ENCODE data around the gene HSP90AB1.

HSP90AB1 gene

DNA sequence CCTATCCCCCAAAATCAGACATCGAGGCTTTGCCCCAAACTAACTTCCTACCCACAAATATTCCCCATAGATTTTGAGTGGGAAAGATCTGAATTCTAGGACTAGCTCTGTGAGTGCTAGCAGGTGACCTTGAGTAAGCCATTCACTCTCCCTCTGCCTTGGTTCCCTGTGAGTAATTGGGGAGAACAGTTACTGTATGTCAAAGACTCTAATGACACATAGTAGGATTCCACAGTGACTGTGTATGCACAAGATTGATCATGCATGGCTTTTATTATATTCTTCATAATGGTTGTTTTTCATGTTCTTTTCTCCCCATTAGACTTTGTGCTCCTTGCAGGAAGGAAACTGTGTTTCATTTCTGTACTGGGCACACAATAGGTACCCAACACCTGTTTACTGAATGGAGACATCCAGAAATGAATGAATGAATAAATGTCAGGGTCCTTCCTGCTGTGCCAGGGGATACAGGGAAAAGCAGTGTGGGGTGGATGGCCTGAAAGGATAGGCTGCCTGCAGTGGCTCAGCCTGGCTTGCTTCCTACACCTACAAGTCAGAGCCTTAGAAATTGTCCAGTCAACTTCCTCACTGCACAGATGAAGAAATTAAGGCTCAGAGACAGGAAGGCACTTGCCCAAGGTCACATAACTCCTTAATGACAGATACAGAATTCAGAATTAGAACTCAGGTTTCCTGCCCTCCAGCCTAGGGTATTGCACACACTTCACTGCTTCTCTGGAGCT lies 22.4 kb downstream of the HSP90AB1 start:
- no peak for DNase-seq (ENCODE audit: low read depth)

DNA sequence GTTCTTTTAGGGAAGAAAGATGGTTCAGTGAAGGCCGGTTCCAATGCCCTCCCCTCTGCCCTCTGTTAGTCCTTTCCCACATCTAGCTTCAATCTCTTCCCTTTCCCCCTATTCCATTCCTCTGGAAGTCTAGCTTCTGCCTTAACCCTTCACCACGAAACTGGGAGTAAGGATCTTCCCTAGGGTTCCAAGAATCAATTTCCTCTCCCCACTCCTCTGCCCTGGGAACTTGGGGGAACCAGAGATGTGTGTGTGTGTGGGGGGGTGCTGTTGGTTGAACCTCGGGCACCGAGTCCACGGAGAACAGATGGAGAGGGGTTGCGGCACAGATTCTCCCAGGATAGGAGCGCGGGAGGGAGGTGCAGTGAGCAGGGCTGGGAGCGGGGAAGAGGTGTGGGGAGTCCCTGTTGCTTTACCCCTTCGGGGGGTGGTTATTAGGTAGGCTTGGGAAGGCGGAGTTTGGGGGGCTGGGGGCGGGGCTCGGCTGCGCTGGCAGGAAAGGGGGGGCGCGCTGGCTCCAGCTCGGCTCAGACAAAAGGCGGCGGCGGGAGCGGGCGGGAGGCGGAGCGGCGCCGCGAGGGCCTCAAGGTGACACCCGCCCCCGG lies 23.1 kb downstream of the HSP90AB1 start, which contains the start of gene TMEM151B:
TSS of gene TMEM151B (plus strand) at position 530 of the 605 bp plus-strand sequence. CDS start 293 bp downstream, outside the sequence.
- no peak for DNase-seq (ENCODE audit: low read depth)

DNA sequence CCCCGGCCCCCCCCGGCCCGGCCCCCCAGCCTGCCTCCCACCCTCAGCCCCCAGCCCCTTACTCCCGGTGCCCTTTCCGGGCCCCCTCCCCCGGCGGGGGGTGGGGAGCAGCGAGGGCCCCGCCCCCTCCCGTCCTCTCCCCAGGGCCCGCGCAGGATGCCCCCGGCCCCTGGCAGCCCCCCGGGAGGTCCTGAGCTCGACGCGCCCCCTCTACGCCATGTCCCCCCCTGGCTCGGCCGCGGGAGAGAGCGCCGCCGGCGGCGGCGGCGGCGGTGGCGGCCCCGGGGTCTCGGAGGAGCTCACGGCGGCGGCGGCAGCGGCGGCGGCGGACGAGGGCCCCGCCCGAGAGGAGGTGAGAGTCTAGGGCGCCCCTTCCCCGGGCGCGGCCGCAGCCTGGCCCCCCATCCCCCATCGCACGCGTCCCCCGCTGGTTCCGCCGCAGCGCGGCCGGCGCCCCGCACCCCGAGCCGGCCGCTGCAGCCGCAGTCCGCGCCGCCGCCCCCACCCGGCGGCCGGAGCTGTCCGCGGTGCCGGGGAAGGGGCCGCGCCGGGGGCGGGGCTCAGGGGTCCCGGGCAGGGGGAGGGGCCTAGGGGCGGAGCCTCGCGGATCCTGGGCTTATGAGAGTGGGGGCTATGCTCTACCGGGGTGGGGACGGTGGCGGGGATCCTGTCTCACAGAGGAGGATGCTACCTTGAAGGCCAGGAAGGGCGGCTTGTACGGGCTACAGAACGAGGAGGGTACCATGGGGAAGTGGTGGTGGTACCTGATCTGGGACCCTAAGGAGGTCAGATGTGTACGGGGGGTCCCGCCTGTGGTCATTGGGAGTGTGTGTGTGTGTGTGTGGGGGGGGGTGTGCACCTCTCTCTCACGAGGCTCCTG lies 23.9 kb downstream of the HSP90AB1 start:
- DNase-seq (ENCODE audit: low read depth) = no peak

DNA sequence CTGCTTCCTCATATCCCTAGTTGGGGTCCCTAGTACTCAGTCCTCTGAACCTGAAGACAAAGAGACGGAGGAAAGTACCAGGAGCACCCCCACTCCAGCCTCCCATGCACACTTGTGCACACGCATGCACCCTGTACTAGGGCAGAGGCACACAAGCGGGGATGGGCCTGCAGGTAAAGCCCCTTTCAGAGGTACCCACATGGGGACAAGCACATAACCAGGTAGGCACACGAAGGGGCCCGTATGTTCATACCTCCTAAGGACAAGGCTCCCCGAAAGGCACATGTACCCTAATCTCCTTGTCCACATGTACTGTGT lies 24.5 kb downstream of the HSP90AB1 start:
- no peak for DNase-seq (ENCODE audit: low read depth)

DNA sequence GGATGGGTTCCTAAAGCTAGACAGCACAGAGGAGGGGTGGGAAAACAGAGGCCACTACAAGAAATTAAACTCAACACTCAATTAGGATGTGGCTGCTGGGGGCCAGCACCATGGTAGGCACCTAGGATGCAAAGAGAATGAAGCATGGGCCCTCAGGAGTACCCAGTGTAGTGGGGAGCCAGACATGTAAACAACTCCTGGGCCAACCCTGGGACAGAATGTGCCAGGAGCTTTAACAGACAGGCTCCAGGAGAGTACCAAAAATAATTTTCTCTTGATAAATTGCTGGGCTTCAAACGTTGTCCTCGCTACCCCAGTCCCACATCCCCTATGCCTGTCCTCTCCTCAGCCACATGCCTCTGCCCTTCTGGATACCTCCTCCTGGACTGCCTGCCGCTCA lies 25.0 kb downstream of the HSP90AB1 start:
- no peak for DNase-seq (ENCODE audit: low read depth)

DNA sequence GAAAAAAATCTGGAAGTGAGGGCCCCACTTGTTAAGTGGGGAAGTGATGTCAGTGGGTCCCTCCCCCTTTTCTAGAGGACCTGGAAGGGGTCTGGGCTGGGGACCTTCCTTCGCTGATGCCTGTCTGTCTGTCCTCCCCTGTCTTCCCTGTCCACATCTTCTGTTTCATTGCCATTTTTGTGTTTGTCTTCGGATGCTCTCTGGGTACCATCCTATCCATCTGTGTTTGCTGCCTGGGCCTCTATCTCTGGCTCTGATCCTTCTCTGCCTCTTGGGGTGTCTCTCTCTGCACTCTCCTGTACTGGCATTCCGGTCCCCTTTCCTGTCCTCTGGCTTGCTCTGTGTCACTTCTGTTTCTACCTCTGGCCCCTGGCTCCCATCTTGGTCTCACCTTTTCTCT lies 25.6 kb downstream of the HSP90AB1 start:
- no peak for DNase-seq (ENCODE audit: low read depth)

DNA sequence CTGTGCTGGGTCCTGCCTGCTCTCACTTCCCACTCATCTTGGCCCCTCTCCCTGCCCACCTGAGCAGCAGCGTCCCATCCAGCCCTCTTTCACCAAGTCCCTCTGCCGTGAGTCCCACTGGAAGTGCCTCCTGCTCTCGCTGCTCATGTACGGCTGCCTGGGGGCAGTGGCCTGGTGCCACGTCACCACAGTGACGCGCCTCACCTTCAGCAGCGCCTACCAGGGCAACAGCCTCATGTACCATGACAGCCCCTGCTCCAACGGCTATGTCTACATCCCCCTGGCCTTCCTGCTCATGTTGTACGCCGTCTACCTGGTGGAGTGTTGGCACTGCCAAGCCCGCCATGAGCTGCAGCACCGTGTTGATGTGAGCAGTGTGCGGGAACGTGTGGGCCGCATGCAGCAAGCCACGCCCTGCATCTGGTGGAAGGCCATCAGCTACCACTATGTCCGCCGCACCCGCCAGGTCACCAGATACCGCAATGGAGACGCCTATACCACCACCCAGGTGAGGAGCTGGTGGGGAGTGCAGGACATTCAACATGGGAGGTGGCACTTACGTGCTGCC lies 26.2 kb downstream of the HSP90AB1 start:
- no peak for DNase-seq (ENCODE audit: low read depth)

DNA sequence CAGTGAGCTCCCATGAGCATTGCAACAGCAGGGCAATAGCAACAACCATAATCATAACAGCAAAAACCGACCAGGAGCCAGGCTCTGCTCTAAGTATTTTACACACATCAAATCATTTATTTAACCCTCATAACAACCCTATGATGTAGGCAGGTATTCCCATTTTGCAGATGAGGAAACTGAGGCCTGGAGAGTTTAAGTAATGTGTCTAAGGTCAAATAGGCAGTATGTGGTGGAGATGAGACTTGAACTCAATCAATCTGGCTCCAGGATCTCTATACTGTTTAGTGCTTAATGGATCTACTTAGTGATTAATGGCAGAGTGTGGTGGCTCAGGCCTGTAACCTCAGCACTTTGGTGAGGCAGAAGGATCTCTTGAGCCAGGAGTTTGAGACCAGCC lies 26.7 kb downstream of the HSP90AB1 start:
- DNase-seq (ENCODE audit: low read depth) = no peak

DNA sequence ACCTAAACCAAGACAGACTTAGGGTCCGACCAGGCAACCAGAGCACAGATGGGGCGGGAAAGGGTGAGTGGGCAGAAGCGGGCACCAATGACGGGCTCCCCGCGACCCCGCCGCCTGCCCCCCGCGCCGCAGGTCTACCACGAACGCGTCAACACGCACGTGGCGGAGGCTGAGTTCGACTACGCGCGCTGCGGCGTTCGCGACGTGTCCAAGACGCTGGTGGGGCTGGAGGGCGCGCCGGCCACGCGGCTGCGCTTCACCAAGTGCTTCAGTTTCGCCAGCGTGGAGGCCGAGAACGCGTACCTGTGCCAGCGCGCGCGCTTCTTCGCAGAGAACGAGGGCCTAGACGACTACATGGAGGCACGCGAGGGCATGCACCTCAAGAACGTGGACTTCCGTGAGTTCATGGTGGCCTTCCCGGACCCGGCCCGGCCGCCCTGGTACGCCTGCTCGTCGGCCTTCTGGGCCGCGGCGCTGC lies 28.4 kb downstream of the HSP90AB1 start:
- DNase-seq (ENCODE audit: low read depth) = no peak

DNA sequence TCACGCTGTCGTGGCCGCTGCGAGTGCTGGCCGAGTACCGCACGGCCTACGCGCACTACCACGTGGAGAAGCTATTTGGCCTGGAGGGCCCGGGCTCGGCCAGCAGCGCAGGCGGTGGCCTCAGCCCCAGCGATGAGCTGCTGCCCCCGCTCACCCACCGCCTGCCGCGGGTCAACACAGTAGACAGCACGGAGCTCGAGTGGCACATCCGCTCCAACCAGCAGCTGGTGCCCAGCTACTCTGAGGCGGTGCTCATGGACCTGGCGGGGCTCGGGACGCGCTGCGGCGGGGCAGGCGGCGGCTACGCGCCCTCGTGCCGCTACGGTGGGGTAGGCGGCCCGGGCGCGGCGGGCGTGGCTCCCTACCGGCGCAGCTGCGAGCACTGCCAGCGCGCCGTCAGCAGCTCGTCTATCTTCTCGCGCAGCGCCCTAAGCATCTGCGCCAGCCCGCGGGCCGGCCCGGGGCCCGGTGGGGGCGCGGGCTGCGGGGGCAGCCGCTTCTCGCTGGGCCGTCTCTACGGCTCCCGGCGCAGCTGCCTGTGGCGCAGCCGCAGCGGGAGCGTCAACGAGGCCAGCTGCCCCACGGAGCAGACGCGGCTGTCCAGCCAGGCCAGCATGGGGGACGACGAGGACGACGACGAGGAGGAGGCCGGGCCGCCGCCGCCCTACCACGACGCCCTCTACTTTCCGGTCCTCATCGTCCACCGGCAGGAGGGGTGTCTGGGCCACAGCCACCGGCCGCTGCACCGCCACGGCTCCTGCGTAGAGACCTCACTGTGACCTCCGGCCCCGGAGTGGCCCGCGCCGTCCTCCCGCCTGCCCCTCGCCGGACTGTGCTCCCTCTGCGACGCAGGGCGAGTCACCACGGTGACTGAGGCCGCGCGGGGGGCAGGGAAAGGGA lies 29.1 kb downstream of the HSP90AB1 start:
- DNase-seq (ENCODE audit: low read depth) = no peak

DNA sequence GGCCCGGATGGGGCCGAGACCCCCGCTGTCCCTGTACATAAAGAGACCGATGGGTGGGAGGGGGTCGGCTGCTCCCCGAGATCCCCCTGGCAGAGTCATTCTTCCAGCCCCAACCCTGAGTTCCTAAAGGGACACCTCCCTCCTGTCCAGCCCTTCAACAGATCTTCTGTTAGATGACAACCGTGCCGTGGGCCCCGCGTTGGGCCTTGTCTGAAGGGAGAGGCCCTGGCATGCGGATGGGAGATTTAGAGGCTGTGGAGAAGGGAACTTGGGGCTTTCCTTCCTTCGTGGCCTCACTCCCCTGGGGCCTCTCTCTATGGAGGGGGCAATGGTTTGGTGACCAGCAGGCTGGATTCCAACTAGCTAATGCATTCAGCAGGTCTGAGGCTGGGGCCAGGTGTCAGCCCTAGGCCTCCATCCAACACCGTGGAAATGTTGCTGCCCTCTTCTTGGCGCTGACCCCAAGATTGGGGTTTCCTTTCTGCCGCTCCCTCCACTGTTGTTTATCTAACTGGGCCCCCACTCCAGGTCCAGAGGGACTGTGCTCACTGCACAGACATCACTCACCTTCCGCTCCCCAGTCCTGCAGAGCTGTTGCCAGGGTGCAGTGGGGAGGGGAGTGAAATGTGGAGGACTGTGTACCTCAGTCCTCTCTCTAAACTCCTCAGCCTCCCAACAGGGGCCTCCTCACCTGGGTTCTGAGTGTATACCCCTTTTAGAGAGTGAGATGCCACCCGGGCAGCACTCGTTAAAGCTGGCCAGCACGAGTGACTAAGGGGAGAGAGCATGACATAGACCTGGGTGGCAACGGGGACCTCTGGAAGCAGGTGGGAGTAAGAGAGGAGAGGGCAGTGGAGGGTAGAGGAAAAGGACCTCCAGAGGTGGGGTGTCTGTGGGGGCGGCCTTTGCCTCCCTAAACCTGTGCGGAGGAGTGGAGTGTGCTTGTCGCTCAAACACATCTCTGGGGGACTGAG lies 30.1 kb downstream of the HSP90AB1 start:
- DNase-seq (ENCODE audit: low read depth) = no peak

DNA sequence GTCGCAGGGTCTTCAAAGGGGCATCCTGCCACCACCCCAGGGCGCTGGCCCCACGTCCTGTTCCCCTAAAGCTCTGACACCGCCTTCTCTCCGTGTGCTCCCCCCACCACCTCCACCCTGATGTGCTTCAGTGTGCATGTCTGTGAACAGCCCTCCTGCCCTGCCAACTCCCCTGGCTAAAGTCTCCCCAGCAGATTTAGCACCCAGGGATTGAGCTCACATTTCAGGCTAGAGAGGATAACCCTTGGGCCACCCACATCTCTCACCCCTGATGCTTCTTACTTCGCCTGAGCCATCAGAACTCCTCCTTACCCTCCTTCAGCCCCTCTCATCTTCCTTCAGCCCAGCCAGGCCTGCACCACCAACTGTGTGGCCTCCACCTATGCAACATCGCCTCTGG lies 30.9 kb downstream of the HSP90AB1 start:
- no peak for DNase-seq (ENCODE audit: low read depth)

DNA sequence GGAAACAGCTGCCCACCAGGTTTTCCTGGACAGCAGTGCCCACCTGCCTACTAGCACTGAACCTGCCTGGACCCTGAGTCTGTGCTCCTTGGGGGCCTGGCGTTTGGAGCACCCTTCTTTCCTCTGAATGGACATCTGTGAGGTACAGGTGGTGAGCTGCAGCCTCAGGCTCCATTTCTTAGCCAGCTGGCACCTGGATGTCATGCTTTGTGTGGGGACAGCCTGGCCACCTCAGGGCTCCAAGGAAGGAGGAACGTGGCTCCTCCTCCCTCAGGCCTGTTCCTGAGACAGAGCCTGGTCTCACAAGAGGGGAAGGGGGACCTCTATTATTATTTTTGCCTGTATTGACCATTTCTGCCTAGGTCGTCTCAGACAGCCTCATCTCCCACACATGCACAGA lies 31.4 kb downstream of the HSP90AB1 start:
- DNase-seq (ENCODE audit: low read depth) = no peak

DNA sequence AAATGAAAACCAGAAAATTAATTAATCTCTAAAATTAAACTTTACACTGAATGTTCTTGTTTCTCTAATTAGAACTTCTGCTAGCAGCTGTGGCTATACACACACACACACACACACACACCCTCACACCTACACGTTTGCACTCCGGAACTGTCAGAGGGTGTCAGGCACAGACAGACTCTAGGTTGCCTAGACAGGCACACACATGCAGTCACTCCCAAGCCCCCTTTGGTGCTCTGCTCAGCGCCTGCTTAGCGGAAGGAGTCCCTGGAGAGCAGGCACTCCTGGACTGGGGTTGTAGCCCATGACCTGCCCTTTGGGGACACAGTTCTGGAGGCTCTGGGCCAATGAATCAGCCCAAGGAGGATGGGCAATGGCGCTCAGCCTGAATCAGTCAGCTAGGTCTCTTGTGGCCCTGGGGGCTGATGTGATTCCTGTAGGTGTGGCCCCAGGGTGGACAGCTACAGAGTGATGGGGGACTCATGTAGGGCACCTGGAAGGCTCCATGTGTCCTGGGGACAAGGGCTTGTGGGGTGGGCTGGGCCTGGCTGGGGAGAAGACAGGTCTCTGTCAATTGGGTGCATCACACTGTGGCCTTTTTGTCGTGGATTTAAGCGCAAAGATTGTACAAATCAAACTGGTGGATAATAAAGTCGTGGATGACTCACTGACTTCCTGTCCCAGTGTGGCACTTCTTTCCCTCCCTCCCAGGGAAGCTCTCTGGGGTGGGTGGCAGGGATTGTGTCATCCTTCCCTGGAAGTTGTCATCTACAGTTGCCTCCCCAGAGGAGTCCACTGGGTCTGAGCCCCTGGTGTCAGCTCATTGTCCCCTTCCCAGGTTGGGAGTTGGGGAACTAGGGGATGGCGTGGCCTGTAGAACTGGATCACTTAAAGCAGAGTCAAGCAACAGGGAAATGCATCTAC lies 32.1 kb downstream of the HSP90AB1 start:
- no peak for DNase-seq (ENCODE audit: low read depth)

DNA sequence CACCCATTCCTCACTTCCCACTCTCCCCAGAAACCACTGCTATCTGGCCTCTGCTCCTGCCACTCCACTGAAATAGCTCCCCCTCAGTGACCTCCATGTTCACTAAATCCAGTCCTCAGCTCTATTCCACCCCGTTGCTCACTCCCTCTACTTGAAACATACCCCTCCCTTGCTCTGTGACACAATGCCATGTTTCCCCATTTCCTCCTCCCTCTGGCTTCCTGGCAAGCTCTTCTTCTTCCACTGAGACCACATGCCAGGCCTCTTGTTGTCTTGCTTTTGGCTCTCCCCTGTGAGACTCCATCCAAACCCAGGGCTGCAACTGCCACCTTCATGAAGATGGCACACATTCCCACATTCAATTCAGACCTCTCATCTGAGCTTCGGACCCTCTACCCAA lies 37.2 kb downstream of the HSP90AB1 start:
- no peak for DNase-seq (ENCODE audit: low read depth)

DNA sequence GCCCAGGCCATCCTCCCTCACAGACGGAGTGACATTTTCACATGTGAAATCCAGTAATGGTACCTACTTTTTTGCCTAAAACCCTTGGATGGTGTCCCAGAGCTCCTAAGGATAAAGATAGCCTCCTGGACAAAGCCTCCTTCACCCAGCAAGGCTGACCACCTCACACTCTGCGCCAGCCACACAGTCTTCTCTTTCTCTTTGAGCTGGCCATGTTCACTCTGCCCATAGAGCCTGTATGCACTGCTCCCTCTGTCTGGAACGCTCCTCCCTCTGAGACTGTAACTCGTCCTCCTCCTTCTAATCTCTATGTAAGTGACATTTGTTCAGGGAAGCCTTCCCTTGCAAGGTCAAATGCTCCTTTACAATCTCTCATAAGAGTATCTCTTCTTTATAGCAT lies 38.0 kb downstream of the HSP90AB1 start:
- no peak for DNase-seq (ENCODE audit: low read depth)

DNA sequence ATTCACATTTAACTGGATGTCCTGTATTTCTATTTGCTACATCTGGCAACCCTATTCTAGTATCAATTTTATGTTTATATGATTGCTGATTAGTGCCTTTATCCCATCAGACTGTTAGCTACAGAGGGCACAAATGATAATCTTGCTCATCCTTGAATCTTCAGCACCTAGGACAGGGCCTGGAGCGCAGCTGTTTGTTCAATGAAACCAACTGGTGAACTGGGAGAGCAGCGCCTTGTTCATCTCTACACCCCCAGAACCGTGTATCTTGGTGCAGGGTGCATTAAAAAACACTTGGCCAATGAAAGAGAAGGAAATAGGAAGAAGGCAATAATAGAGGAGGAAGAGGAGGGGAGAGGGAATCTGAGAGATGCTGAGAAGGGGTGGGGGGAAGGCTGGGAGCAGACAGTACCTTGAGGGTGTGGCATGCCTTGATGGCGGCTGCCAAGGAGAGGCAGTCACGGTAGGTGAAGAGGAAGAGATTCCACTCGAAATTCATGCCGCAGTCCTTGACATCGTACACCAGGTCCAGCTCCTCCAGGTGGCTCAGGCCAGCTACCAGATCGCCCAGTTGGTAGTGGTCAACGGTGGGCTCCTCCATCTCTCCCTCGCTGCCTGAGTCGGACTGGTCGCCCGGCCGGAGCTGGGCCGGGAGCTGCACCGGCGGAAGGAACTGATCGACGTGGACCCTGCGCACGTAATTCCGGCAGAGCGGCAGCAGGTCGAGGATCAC lies 38.8 kb downstream of the HSP90AB1 start:
- no peak for DNase-seq (ENCODE audit: low read depth)

DNA sequence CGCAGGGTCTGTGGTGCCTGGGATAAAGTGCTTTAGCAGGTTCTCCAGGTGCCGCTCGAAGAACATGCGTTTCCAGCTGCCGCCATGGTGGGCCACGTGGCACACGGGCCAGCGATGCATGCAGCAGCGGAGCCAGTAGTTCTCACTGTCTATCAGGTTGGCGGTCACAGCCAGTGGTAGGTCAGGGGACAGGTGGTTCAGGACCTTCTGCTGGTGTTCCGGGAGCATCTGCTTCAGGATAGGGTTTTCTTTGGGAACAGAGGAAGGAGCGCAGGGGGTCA lies 39.3 kb downstream of the HSP90AB1 start:
- no peak for DNase-seq (ENCODE audit: low read depth)

DNA sequence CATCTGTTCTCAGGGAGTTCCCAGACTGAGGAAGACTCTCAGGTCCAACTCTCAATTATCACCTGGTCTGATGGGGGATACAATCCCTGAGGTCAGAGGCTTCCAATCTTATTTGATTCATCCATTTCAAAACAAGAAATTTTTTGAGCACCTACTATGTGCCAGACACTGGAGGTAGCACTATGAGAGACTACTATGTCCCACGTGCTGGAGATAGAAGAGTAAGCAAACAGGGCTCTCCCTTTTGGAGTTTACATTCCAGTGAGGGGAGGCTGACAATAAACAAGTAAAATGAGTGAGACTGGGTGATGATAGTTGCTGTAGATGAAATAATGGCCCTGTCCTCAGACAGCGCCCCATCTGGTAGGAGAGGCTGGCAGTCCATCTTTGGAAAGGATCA lies 39.8 kb downstream of the HSP90AB1 start:
- DNase-seq (ENCODE audit: low read depth) = no peak

Measured in T-helper 22 cell (primary cell).